Endothelial cell of umbilical vein (primary cell): ENCODE results near the gene DERL3.

Experiments used
- EZH2 ChIP-seq: IDR thresholded peaks from 2 replicates; pipeline ENCODE4 v1.6.1; 2012; ENCODE audit warnings: borderline replicate concordance, low read depth, mild to moderate bottlenecking, moderate library complexity, low read length, inconsistent platforms; ENCODE audit not compliant: severe bottlenecking
- JUN ChIP-seq: IDR thresholded peaks from 2 replicates; pipeline ENCODE4 v1.6.1; 2011; ENCODE audit warnings: borderline replicate concordance, low read depth; ENCODE audit not compliant: insufficient read length, insufficient read depth
- MYC ChIP-seq: IDR thresholded peaks from one replicate; pipeline ENCODE4 v1.6.1; 2011; ENCODE audit warnings: mild to moderate bottlenecking, low read depth, low read length
- POLR2A ChIP-seq: IDR thresholded peaks from 2 replicates; pipeline ENCODE4 v1.6.1; 2012; ENCODE audit warnings: low read depth, mild to moderate bottlenecking, control low read depth, low read length
- POLR2AphosphoS5 ChIP-seq: IDR thresholded peaks from 2 replicates; pipeline ENCODE4 v1.6.1; 2012; ENCODE audit warnings: low read depth, mild to moderate bottlenecking, control low read depth, low read length, moderate library complexity; ENCODE audit not compliant: insufficient read depth
- TF ChIP-seq, protein P1 (sequence below), 2 donors: IDR thresholded peaks; 1 replicate in 1 of 2; 2 replicates in 1 of 2; pipeline ENCODE4 v1.5.1; 2011; ENCODE audit warnings: low read length in 2 of 2, mild to moderate bottlenecking in 2 of 2, moderate library complexity in 2 of 2, control low read depth in 1 of 2, inconsistent platforms in 1 of 2, low read depth in 1 of 2; ENCODE audit not compliant: insufficient read depth in 1 of 2; ENCODE audit errors: extremely low read depth in 1 of 2
- TF ChIP-seq, protein P2 (sequence below): IDR thresholded peaks from 2 replicates; pipeline ENCODE4 v1.6.1; 2011; ENCODE audit not compliant: insufficient read depth, insufficient read length

DNA sequence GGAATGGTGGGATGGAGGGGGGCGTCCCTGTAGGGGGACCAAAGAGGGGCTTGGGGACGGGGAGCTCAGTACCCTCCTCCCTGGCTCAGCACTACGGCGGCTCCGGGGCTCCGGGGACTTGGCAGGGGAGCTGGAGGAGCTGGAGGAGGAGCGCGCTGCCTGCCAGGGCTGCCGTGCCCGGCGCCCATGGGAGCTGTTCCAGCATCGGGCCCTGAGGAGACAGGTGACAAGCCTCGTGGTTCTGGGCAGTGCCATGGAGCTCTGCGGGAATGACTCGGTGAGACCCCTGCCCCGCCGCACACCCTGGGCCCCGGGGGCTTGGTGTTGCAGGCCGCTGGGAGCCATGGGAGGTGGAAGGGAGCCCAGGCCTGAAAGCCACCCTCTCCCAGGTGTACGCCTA lies 43.6 kb upstream of the DERL3 start:
- TF ChIP-seq POLR2A (no peak), POLR2AphosphoS5 (no peak), JUN (no peak), EZH2 (no peak), MYC (no peak)
- TF ChIP-seq, protein P1, sequence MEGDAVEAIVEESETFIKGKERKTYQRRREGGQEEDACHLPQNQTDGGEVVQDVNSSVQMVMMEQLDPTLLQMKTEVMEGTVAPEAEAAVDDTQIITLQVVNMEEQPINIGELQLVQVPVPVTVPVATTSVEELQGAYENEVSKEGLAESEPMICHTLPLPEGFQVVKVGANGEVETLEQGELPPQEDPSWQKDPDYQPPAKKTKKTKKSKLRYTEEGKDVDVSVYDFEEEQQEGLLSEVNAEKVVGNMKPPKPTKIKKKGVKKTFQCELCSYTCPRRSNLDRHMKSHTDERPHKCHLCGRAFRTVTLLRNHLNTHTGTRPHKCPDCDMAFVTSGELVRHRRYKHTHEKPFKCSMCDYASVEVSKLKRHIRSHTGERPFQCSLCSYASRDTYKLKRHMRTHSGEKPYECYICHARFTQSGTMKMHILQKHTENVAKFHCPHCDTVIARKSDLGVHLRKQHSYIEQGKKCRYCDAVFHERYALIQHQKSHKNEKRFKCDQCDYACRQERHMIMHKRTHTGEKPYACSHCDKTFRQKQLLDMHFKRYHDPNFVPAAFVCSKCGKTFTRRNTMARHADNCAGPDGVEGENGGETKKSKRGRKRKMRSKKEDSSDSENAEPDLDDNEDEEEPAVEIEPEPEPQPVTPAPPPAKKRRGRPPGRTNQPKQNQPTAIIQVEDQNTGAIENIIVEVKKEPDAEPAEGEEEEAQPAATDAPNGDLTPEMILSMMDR (IDR thresholded peaks at IDR 0.05; ENCODE audit: extremely low read depth in 1 of 2, insufficient read depth in 1 of 2, low read depth in 1 of 2, low read length in 2 of 2), result no peak
- TF ChIP-seq, protein P2, sequence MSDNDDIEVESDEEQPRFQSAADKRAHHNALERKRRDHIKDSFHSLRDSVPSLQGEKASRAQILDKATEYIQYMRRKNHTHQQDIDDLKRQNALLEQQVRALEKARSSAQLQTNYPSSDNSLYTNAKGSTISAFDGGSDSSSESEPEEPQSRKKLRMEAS, result no peak
